Measurements from ENCODE around the gene SIM2. TPM values are rescaled to one million over a fixed set of nuclear protein-coding genes. Genes with fewer than 3 reads are reported as not detected.

SIM2 gene
- total RNA-seq, 4 donors from 2014 or later = 0.42 TPM; not detected in 3

DNA sequence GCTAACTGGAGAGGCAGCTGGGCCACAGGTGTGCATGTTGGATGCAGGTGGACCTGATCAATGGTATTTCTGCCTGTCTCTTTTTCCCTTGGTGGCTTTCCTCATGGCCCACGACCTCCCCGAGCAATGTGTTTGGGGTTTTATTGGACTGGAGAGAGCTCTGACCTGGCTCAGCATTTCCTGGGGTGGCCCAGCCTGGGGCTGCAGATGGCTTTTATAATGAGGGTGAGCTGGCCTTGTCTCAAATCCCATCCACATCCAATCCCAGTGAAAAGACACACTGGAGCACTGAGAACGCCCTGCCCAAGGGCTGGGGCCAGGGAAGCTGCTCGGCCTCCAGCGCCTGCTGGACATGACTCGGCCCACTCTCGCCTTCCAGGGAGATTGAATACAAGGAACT, 44.1 kb downstream of the SIM2 start:
- WGBS = 97% methylated on average over 7 of the region's 7 CpGs
- Histone ChIP-seq H3K4me3 (no peak overlapping the region), H3K9me3 (no peaks in the 10 kb centered on the region), H3K4me1 (peaks cover 5 to 20% (median 19%) of the 10 kb centered on the region in 4 donors), H3K27me3 (peaks cover 0 to 59% (median 4%) of the 10 kb centered on the region in 4 donors), H3K36me3 (no peaks in the 10 kb centered on the region), H3K27ac (replicated peaks in 1 of 4) (no peak overlapping the region)
- TF ChIP-seq, protein P1, sequence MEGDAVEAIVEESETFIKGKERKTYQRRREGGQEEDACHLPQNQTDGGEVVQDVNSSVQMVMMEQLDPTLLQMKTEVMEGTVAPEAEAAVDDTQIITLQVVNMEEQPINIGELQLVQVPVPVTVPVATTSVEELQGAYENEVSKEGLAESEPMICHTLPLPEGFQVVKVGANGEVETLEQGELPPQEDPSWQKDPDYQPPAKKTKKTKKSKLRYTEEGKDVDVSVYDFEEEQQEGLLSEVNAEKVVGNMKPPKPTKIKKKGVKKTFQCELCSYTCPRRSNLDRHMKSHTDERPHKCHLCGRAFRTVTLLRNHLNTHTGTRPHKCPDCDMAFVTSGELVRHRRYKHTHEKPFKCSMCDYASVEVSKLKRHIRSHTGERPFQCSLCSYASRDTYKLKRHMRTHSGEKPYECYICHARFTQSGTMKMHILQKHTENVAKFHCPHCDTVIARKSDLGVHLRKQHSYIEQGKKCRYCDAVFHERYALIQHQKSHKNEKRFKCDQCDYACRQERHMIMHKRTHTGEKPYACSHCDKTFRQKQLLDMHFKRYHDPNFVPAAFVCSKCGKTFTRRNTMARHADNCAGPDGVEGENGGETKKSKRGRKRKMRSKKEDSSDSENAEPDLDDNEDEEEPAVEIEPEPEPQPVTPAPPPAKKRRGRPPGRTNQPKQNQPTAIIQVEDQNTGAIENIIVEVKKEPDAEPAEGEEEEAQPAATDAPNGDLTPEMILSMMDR (IDR thresholded peaks at IDR 0.05) = no peak
- TF ChIP-seq EP300 (IDR thresholded peaks at IDR 0.05) (no peak), POLR2AphosphoS5 (IDR thresholded peaks at IDR 0.05) (no peak), POLR2A (IDR thresholded peaks at IDR 0.05; ENCODE audit: low read depth) (no peak)
- intact Hi-C loops (cut with DNase I) = no loop called here
- DNase-seq (ENCODE audit: extremely low spot score) = no peak

DNA sequence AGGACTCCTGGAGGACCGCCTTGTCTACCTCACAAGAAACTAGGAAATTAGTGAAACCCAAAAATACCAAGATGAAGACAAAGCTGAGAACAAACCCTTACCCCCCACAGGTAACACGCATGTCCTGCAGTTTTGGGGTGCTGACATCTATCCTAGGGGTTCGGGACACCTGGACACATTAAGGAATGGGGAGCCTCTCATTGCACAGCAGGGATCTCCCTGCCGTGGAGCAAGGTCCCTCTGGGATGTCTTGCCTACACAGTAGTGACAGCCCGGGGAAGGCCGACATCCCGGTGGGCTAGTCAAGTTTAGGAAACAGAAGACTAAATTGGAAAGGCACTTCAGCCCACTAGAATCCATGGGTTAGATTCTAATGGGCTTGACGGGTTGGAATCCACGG, 44.5 kb downstream of the SIM2 start:
- no peak overlapping the region for H3K27ac ChIP-seq (replicated peaks in 1 of 4)
- H3K36me3 ChIP-seq = no peaks in the 10 kb centered on the region
- H3K4me1 ChIP-seq = peaks cover 9 to 24% (median 22%) of the 10 kb centered on the region in 4 donors
- TF ChIP-seq POLR2AphosphoS5 (IDR thresholded peaks at IDR 0.05) = no peak
- TF ChIP-seq EP300 (IDR thresholded peaks at IDR 0.05) = no peak
- TF ChIP-seq, protein P1 (IDR thresholded peaks at IDR 0.05) = no peak
- TF ChIP-seq POLR2A (IDR thresholded peaks at IDR 0.05; ENCODE audit: low read depth) = no peak
- no peaks in the 10 kb centered on the region for H3K9me3 ChIP-seq
- H3K27me3 ChIP-seq = peaks cover 0 to 62% (median 4%) of the 10 kb centered on the region in 4 donors
- H3K4me3 ChIP-seq = no peak overlapping the region
- 93% methylated on average over 9 of the region's 9 CpGs for WGBS
- intact Hi-C loops (cut with DNase I) = no loop called here
- DNase-seq (ENCODE audit: extremely low spot score) = no peak

DNA sequence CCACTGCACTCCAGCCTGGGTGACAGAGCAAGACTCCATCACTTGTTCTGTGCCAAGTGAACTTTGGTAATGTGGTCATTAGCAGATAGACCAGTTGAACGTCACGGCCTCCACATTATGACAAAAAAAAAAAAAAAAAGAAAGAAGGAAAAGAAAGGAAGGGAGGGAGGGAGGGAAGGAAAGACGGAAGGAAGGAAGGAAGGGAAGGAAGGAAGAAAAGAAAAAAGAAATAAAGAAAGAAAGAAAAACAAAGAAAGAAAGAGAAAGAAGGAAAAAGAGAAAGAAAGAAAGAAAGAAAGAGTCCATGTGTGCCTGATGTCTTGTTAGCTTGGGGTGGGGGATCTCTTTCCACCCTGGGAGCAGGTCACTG, 45.3 kb downstream of the SIM2 start:
- WGBS = 97% methylated on average over 3 of the region's 3 CpGs
- TF ChIP-seq, protein P1 (IDR thresholded peaks at IDR 0.05) = no peak
- TF ChIP-seq POLR2A (IDR thresholded peaks at IDR 0.05; ENCODE audit: low read depth) (no peak), EP300 (IDR thresholded peaks at IDR 0.05) (no peak), POLR2AphosphoS5 (IDR thresholded peaks at IDR 0.05) (no peak)
- Histone ChIP-seq H3K4me1 (peaks cover 9 to 24% (median 22%) of the 10 kb centered on the region in 4 donors), H3K36me3 (no peaks in the 10 kb centered on the region), H3K27ac (replicated peaks in 1 of 4) (no peak overlapping the region), H3K4me3 (no peak overlapping the region), H3K9me3 (no peaks in the 10 kb centered on the region), H3K27me3 (peaks cover 0 to 62% (median 4%) of the 10 kb centered on the region in 4 donors)
- intact Hi-C loops (cut with DNase I) = no loop called here
- DNase-seq (ENCODE audit: extremely low spot score) = no peak

DNA sequence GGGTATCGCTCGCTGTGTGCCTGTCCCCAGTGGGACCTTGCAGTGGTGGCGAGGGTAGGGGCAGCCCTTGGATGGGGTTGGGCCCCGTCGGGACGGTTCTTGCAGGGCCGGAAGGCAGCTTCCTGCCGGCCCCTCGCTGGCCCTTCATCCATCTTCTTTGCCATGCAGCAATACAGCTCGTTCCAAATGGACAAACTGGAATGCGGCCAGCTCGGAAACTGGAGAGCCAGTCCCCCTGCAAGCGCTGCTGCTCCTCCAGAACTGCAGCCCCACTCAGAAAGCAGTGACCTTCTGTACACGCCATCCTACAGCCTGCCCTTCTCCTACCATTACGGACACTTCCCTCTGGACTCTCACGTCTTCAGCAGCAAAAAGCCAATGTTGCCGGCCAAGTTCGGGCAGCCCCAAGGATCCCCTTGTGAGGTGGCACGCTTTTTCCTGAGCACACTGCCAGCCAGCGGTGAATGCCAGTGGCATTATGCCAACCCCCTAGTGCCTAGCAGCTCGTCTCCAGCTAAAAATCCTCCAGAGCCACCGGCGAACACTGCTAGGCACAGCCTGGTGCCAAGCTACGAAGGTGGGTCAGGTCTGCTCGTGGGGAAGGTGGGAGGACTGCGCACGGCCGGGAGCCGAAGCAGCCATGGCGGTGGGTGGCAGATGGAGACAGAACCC, 45.8 kb downstream of the SIM2 start:
- TF ChIP-seq EP300 (IDR thresholded peaks at IDR 0.05) (no peak), POLR2AphosphoS5 (IDR thresholded peaks at IDR 0.05) (no peak), POLR2A (IDR thresholded peaks at IDR 0.05; ENCODE audit: low read depth) (no peak)
- TF ChIP-seq, protein P1 (IDR thresholded peaks at IDR 0.05) = no peak
- intact Hi-C loops (cut with DNase I) = loop anchor here (5.0 kb wide), 1 partner anchor 183 kb away; no protein-coding TSS in a partner anchor
- Histone ChIP-seq H3K27me3 (peaks cover 0 to 62% (median 4%) of the 10 kb centered on the region in 4 donors), H3K36me3 (no peaks in the 10 kb centered on the region), H3K9me3 (no peaks in the 10 kb centered on the region), H3K4me3 (no peak overlapping the region), H3K27ac (replicated peaks in 1 of 4) (no peak overlapping the region), H3K4me1 (peaks cover 9 to 26% (median 23%) of the 10 kb centered on the region in 4 donors)
- DNase-seq (ENCODE audit: extremely low spot score) = no peak
- WGBS = 51% methylated on average over 30 of the region's 30 CpGs
